HG03103 (cell line): ENCODE data around the gene PUS7.
"Not testable (repeated sequence)": the region's sequence is repeated elsewhere in the genome, so short reads cannot be mapped to it uniquely, and the experiment has no call there.

ENCODE experiments used
- ATAC-seq: cut with Tn5 transposase; IDR thresholded peaks from one replicate; pipeline ENCODE4 v1.9.1; 2021; ENCODE audit warnings: low read depth; ENCODE audit not compliant: unreplicated experiment

Gene PUS7, protein sequence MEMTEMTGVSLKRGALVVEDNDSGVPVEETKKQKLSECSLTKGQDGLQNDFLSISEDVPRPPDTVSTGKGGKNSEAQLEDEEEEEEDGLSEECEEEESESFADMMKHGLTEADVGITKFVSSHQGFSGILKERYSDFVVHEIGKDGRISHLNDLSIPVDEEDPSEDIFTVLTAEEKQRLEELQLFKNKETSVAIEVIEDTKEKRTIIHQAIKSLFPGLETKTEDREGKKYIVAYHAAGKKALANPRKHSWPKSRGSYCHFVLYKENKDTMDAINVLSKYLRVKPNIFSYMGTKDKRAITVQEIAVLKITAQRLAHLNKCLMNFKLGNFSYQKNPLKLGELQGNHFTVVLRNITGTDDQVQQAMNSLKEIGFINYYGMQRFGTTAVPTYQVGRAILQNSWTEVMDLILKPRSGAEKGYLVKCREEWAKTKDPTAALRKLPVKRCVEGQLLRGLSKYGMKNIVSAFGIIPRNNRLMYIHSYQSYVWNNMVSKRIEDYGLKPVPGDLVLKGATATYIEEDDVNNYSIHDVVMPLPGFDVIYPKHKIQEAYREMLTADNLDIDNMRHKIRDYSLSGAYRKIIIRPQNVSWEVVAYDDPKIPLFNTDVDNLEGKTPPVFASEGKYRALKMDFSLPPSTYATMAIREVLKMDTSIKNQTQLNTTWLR

DNA sequence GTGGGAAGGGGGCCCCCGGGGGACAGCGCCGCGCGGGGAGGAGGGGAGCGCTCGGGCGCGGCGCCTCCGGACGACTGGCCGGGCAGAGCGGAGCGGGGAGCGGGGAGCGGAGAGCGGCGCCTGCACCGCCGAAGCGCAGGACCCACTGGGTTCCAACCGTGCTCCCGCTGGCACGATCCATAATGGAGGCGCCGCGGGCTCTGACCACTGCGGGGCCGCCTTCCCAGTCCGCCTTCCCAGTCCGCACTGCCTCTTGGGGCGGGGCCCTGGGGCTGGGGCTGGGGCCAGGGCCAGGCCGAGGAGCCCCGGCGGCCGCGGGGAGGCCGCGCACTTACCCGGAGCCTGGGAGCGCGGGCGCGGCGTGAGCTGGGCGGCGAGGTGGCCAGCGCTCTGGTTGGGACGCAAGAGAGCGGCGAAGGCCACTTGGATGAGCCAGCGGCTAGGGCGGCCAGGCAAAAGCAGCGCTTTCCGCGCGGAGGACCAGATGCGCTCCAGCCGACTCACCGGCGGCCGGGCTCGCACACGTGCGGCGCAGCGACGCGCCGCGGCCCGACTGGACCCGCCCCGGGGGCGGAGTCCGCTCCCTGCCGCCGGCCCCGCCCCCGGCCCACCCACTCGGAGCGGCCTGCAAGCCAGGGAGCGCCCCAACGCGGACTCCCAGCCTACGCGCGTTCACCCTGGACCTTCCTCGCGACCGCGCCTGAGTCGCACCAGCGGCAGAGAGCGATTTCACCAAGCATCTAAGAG lies at the start of gene PUS7:
TSS of gene PUS7 (minus strand) at position 555 of the 747 bp plus-strand sequence. CDS start 13,759 bp downstream, outside the sequence.
- peak; percentile 79 for ATAC-seq

DNA sequence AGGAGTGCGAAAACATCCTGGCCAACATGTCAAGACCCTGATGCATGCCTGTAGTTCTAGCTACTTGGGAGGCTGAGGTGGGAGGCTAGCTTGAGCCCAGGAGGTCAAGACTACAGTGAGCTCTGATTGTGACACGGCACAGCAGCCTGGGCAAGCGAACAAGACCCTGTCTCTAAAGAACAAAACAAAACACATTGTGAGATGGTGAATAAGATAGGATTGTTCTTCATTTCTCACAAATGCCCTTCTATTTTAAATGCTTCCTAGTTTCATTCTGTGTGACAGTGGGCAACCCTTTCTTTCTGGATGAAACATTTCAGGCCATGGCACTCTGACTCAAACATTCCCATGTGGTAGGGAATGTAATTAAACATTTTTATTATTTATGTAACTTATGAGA lies 45.8 kb upstream of the PUS7 start:
- no peak for ATAC-seq

DNA sequence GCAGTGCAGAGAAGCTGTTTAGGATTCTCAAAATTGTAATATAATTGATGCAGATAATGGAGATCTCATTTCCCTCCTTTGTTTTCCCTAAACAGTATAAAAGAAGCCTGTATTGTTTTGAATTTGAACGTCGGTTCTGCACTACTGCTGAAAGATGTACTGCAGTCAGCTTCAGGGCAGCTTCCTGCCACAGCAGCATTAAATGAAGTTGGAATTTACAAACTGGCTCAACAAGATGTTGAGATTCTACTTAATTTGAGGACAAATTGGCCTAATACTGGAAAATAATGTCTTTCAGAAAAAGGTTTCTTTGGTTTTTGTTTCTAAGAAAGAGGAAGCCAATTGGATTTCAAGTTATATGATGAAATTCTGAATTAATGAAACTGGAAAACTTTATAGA lies 45.0 kb upstream of the PUS7 start:
- ATAC-seq = no peak

DNA sequence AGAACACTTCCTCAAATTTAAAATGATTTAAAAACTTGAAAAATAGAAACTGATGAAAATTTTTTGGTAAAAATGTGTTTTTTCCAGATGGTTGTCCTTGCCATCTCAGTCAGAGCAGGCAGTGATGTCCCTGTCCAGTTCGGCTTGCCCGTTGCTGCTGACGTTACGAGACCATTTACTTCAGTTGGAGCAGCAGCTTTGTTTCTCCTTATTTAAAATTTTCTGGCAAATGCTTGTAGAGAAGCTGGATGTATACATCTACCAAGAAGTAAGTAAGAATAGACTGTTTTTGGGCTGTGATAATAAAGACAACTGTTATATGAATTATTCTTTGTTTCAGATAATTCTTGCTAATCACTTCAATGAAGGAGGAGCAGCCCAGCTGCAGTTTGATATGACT lies 43.1 kb upstream of the PUS7 start:
- ATAC-seq = no peak

DNA sequence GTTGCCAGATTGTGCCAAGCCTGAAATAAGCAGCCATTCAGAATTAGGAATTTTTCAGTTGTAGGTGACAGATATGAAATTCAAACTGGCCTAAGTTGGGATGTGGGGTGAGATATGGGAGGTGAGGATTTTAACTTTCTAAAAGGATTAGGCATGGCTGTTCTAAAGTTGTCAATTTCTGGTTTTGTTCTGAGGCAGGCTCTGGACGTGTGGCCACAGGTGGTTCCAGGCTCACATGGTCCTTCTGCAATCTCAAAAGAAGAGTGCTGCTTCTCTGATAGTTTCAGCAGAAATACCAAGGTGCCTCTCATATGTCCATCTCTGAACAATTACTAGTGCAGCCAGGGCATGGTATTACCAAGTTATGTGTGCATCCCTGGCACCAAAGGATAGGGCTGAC lies 37.9 kb upstream of the PUS7 start:
- ATAC-seq = no peak

DNA sequence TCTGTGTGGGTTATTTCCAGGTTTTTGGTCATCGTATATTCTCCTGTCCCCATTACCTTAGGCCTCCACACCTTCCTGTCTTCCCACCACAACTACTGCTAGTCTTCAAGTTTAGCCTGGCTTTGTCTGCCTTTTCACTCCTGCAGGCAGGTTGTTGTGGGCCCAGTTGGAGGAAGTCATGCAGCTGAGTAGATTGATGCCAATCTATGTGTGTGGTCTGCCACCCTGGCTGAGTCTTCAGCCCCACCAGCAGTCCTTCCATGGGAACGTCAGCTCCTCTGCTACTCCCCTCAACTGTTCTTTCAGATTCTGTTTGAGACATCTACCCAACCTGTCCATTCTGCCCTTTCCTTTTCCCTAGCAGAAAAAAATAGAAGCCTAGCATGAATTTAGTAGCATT lies 16.3 kb upstream of the PUS7 start:
- no peak for ATAC-seq

DNA sequence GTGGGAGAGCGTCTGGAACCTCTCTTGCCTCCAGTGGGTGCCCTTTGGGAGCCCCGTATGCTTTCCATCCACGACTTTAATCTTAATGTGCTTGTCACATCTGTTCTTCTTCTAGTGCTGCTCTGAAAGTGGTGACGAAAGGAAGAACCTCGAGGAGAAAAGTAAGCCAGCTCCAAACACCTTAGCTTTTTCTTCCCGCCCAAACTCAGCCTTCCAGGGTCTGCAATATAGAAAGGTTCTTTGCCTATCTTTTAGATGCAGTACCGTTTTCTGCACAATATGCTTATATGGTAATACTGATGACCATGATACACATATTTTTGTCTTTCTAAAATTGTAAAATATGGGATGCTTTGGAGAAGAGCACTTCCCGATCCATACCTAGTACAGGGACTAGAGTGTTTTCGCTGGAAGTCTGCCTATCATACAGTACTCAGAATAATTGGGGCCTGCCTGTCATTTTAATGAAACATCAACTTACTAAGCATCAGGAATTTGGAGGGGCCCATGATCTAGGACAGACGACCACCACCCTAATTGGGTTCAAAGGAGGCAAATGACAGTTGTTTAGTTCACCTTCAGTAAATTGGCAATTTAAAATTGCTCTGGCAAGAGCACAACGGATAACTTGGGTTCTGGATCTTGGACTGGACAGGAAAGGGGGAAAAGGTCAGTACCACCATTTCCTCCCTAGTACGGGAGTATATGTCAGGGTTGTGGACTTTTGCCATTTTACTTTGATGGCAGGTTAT lies 10.8 kb upstream of the PUS7 start:
- no peak for ATAC-seq

DNA sequence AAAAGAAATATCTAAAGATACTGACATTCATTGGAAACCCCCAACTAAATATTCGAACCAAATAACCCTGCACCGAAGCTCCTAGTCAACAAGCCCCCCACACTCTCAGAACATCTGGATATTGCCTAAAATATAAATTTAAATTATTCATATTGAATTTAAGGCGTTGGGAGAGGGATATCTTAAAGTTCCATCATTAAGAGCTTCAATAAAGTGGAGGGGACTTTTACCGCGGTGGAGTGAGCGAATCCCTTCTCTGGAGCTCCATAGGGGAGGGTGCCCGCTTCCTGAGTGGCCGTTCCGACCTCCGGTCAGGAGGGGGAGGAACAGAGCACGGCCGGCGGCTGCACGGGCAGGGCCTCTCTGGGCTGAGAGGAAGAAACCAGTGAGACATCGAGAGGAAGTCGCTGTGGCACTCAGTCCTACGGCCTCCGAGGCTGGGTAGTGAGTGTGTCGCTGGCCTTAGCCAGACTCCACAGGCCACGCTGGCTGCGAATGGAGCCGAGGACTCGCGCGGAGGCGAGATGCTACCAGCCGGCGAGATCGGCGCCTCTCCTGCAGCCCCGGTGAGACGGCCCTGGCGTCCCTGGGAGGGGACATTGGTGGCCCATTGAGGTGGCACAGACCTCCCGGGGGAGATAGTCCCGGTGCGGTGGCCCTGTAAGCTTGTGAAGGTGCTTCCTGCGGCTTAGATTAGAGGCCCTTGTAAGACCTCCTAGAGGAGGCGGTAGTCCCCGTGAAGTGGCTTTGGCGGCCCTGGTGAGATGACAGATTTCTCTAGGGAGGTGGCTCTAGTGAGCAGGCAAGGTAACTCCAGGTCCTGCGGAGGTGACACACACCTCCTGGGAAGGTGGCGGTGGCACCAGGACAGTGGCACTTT lies 10.0 kb upstream of the PUS7 start, which contains the start of gene RINT1:
TSS of gene RINT1 (plus strand) at position 410 of the 880 bp plus-strand sequence. CDS start at position 525, 115 bp downstream.
- peak; percentile 86 for ATAC-seq

DNA sequence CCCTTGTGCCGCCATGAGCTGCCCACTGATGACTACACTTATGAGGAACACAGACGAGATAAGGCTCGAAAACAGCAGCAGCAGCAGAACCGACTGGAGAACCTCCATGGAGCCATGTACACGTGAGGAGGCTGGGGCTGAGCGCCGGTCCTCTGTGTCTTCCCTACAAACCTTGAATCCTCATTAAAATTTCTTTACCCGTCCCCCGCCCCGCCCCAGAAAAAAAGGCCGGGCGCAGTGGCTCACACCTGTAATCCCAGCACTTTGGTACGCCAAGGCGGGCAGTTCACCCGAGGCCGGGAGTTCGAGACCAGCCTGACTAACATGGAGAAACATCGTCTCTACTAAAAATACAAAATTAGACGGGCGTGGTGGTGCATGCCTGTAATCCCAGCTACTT lies 8.5 kb upstream of the PUS7 start:
- no peak for ATAC-seq

DNA sequence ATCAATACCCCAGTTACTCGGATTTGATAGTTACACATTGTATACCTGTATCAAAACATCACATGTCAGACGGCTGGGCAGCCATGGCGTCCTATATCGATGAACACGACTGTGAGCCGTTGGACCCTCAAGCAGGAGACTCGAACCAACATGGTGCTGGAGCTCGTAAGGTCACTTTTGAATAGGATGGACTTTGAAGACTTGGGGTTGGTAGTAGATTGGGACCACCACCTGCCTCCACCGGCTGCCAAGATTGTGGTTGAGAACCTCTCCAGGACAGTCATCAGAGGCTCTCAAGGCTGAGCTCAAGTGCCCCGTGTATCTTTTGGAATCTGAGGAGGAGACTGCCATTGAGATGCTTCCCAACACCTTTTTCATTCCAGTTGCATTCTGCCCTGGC lies 8.1 kb upstream of the PUS7 start:
- ATAC-seq = no peak

DNA sequence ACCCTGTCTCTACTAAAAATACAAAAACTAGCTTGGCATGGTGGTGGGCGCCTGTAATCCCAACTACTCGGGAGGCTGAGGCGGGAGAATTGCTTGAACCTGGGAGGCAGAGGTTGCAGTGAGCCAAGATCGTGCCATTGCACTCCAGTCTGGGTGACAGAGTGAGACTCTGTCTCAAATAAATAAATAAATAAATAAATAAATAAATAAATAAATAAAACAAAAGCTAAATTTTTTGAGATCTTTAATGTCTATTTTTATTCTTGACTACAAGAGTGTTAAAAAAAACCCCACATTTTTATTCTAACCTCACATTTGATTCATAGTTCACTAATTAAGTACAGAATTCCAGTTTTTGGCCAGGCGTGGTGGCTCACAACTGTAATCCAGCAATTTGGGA lies 5.7 kb upstream of the PUS7 start:
- ATAC-seq = not testable (repeated sequence)

DNA sequence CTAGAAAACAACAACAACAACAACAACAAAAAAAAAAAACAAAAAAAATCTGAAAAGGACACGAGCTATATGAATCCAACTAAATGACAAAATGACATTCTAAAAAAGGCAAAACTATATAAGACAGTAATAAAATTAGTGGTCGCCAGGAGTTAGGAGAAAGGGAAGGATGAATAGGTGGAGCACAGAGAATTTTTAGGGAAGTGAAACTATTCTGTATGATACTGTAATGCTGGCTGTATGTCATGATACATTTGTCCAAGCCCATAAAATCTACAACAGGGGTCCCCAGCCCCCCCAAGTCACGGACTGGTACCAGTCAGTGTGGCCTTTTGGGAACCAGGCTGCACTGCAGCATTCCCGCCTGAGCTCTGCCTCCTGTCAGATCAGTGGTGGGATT lies 2.8 kb upstream of the PUS7 start:
- no peak for ATAC-seq

DNA sequence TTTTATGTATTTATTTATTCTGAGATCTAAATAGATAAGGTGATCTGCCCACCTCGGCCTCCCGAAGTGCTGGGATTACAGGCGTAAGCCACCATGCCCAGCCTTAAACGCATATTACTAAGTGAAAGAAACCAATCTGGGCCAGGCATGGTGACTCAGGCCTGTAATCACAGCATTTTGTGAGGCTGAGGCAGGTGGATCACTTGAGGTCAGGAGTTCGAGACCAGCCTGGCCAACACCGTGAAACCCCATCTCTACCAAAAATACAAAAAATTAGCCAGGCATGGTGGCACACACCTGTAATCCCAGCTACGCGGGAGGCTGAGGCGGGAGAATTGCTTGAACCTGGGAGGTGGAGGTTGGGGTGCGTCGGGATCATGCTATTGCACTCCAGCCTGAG lies 2.4 kb upstream of the PUS7 start:
- not testable (repeated sequence) for ATAC-seq

DNA sequence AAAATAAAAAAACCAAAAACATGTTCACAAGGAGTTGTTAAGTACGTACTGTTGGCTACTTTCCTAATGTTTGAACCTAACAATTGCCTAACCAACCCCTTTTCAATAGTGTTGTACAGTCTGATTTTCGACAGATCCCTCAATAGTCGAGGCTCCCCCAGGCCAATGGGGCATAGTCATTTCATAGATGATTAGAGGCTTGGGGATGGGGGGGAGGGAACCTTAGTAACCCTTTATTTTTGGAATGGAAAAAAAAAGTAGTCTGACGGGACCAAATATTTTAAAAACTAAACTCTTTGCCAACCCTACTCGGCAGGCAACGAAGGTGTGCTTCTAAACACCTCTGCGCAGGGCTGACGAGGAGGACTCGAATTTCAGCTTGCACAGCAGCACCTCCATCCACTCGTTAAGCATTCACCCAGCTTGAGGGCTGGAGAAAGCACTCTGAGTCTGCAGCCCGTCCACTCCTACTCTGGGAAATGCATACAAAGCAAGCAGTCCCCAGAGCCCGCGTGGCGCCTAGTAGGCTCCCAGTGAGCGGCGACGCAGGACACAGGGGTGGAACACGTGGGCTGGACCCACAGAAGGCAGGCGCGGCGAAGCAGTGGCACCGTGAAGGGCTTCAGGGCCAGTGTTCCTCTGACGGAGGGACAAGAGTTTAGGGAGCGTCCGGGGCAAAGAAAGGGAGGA lies 899 bp downstream of the PUS7 start:
- peak; percentile 33 for ATAC-seq

DNA sequence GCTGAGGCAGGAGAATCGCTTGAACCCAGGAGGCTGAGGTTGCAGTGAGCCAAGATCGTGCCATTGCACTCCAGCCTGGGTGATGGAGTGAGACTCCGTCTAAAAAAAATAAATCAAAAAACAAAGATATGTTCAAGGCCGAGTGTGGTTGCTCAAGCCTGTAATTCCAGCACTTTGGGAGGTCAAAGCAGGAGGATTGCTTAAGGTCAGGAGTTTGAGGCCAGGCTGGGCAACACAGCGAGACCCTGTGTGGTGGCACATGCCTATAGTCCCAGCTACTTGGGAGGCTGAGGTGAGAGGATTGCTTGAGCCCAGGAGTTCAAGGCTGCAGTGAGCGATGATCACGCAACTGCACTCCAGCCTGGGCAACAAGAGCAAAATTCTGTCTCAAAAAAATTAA lies 1.5 kb downstream of the PUS7 start:
- not testable (repeated sequence) for ATAC-seq

DNA sequence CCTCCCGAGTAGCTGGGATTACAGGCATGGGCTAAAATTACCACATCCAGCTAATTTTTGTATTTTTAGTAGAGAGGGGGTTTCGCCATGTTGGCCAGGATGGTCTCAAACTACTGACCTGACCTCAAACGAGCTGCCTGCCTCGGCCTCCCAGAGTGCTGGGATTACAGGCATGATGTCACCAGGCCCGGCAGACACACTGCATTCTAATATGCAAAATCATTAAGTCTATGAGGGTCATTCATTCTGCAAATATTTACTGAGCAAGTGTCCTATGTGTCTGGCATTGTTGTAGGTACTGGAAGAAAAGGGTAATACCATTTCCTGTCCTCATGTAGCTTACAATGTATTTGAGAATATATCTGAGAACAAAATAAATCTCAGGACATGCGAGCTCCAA lies 2.7 kb downstream of the PUS7 start:
- ATAC-seq = no peak

DNA sequence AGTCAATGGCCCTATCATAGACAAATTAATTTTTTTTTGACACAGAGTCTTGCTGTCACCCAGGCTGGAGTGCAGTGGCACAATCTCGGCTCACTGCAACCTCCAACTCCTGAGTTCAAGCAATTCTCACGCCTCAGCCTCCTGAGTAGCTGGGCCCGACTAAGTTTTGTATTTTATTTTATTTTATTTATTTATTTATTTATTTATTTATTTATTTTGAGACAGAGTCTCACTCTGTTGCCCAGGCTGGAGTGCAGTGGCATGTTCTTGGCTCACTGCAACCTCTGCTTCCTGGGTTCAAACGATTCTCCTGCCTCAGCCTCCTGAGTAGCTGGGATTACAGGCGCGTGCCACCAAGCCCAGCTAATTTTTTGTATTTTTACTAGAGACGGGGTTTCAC lies 6.5 kb downstream of the PUS7 start:
- not testable (repeated sequence) for ATAC-seq

DNA sequence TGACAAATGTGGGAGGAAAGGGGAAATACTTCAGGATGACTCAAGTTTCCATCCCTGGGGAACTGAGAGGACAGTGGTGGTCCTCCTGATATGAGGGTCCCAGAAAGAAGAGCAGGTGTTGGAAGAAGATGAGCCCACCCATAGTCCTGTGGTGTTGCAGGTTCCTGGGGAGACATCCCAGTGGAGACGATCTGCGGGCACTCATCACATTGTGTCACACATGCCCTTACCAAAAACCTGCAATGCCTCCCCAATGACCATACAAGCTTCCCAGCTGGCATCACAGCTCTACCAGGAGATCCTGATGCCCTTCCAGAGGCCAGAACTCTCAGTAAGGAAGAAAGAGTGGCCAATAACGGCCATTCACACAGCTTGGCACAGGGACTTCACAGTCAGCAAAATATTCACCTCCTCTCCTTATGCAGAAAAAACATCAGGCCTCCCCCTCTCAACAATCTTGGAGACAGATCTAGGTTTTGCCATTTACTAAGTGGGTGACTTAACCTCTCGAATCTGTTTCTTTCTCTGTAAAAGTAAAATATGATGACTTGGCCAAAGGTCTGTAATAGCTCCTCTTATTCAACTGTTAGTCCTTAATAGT lies 9.0 kb downstream of the PUS7 start:
- no peak for ATAC-seq

DNA sequence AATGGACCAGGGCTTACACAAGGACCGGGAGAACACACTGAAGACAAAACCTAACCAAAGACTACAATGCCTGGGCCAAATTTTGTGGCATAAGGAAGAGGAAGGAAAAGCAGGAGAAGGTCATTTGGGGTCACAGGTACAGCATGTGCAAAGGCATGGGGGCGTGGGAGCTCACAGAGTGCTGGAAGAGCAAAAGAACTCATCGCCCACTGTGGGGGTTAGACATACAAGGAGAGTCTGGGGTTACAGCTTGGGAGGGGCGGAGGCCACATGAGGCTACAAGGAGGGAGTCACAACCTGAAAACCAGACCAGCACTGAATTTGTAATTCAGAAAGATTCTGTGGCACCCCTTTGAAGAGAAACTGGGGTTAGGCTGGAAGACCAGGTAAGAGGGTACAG lies 9.7 kb downstream of the PUS7 start:
- no peak for ATAC-seq
